CD14-positive monocyte (primary cell): ENCODE results near the gene SRGAP1. TPM values are rescaled to one million over a fixed set of nuclear protein-coding genes. Genes with fewer than 3 reads are reported as not detected.
"Not testable (repeated sequence)": the region's sequence is repeated elsewhere in the genome, so short reads cannot be mapped to it uniquely, and the experiment has no call there.

Experiments used
- DNase-seq, 3 donors: peaks; one replicate each; pipeline ENCODE4 v3.0.0-alpha.2; 2011 to 2022
- H2AFZ ChIP-seq: 2 replicates; pipeline ENCODE4 v1.6.0; 2012; ENCODE audit warnings: mild to moderate bottlenecking, low read depth, low read length, inconsistent platforms; ENCODE audit not compliant: insufficient read depth, poor library complexity, severe bottlenecking
- H3K27ac ChIP-seq, 2 donors: 1 replicate in 1 of 2; 2 replicates in 1 of 2; pipeline ENCODE4 v1.5.1; 2012 to 2013; ENCODE audit warnings: low read length in 2 of 2, control low read depth in 1 of 2, inconsistent platforms in 1 of 2, low read depth in 1 of 2, mild to moderate bottlenecking in 1 of 2
- H3K27me3 ChIP-seq, 2 donors: one replicate each; pipeline versions ENCODE4 v1.6.0 to v1.6.1; 2011 to 2013; ENCODE audit warnings: low read length in 2 of 2; ENCODE audit not compliant: control insufficient read depth in 2 of 2, insufficient read depth in 2 of 2
- H3K36me3 ChIP-seq, 2 donors: replicated peaks in 1 of 2; 1 replicate in 1 of 2; 2 replicates in 1 of 2; pipeline versions ENCODE4 v1.5.1 to v1.6.1; 2012 to 2013; ENCODE audit warnings: low read length in 2 of 2, control low read depth in 1 of 2, inconsistent platforms in 1 of 2, mild to moderate bottlenecking in 1 of 2; ENCODE audit not compliant: insufficient read depth in 2 of 2, control insufficient read depth in 1 of 2
- H3K4me1 ChIP-seq, 2 donors: 1 replicate in 1 of 2; 2 replicates in 1 of 2; pipeline versions ENCODE4 v1.5.1 to v1.6.1; 2012 to 2013; ENCODE audit warnings: low read length in 2 of 2, control low read depth in 1 of 2, inconsistent platforms in 1 of 2, mild to moderate bottlenecking in 1 of 2, moderate library complexity in 1 of 2; ENCODE audit not compliant: insufficient read depth in 2 of 2, control insufficient read depth in 1 of 2
- H3K4me2 ChIP-seq: replicated peaks from 2 replicates; pipeline ENCODE3; 2012; ENCODE audit warnings: low read length, moderate library complexity, mild to moderate bottlenecking; ENCODE audit not compliant: poor library complexity, severe bottlenecking; ENCODE audit errors: extremely low read depth
- H3K4me3 ChIP-seq, 3 experiments: fragments of 200-600 bp in 1 of 3; sonication (generic) in 1 of 3; replicated peaks in 1 of 3; 1 replicate in 2 of 3; 2 replicates in 1 of 3; pipeline ENCODE4 v1.5.1; 2011 to 2013; ENCODE audit warnings: low read length in 3 of 3, mild to moderate bottlenecking in 3 of 3, control low read depth in 2 of 3, low read depth in 2 of 3, inconsistent platforms in 1 of 3, moderate library complexity in 1 of 3
- H3K79me2 ChIP-seq: 2 replicates; pipeline ENCODE4 v1.6.0; 2012; ENCODE audit warnings: mild to moderate bottlenecking, control low read depth, inconsistent platforms, low read length, moderate library complexity; ENCODE audit not compliant: insufficient read depth
- H3K9ac ChIP-seq: 2 replicates; pipeline ENCODE4 v1.6.0; 2017; ENCODE audit warnings: low read length, mild to moderate bottlenecking; ENCODE audit not compliant: insufficient read depth, poor library complexity, severe bottlenecking
- H3K9me3 ChIP-seq, 2 donors: replicated peaks in 1 of 2; 1 replicate in 1 of 2; 2 replicates in 1 of 2; pipeline versions ENCODE4 v1.5.1 to v1.6.1; 2012 to 2013; ENCODE audit warnings: low read length in 2 of 2, control low read depth in 1 of 2; ENCODE audit not compliant: control insufficient read depth in 1 of 2, insufficient read depth in 1 of 2
- H4K20me1 ChIP-seq: 2 replicates; pipeline ENCODE4 v1.6.0; 2012; ENCODE audit warnings: mild to moderate bottlenecking, low read length, control low read depth, moderate library complexity; ENCODE audit not compliant: insufficient read depth
- H3K27ac Mint-ChIP-seq, 7 donors: one replicate each; pipeline ENCODE4 v1.8.0; 2020; ENCODE audit warnings: mild to moderate bottlenecking in 7 of 7, mixed read lengths in 7 of 7, moderate library complexity in 6 of 7, inconsistent platforms in 2 of 7
- H3K27me3 Mint-ChIP-seq, 3 donors: one replicate each; pipeline ENCODE4 v1.8.0; 2021 to 2022; ENCODE audit warnings: low read depth in 3 of 3, mild to moderate bottlenecking in 3 of 3, mixed read lengths in 3 of 3, moderate library complexity in 3 of 3, inconsistent platforms in 1 of 3
- H3K36me3 Mint-ChIP-seq, 2 donors: one replicate each; pipeline ENCODE4 v1.8.0; 2020; ENCODE audit warnings: mixed read lengths in 2 of 2, inconsistent platforms in 1 of 2, mild to moderate bottlenecking in 1 of 2
- H3K4me1 Mint-ChIP-seq: one replicate; pipeline ENCODE4 v1.8.0; 2020; ENCODE audit warnings: mild to moderate bottlenecking, mixed read lengths
- H3K4me3 Mint-ChIP-seq, 2 donors: one replicate each; pipeline ENCODE4 v1.8.0; 2020; ENCODE audit warnings: mild to moderate bottlenecking in 2 of 2, mixed read lengths in 2 of 2, moderate library complexity in 1 of 2
- H3K9me3 Mint-ChIP-seq, 7 donors: one replicate each; pipeline ENCODE4 v1.8.0; 2020 to 2022; ENCODE audit warnings: mixed read lengths in 7 of 7, mild to moderate bottlenecking in 6 of 7, moderate library complexity in 6 of 7, inconsistent platforms in 2 of 7
- CTCF ChIP-seq: fragments of 200-600 bp; IDR thresholded peaks from one replicate; pipeline ENCODE4 v1.8.0; 2022; ENCODE audit warnings: antibody characterized with exemption, mild to moderate bottlenecking
- WGBS: methylation state at CpG from one replicate; pipeline ENCODE4 v1.1.5; 2013; ENCODE audit warnings: missing lambda C conversion rate; ENCODE audit not compliant: insufficient coverage; 5-methylcytosine and 5-hydroxymethylcytosine counted together
- intact Hi-C, 2 donors: fragments of 100-400 bp; cut with micrococcal nuclease; formaldehyde crosslinking; loops; one replicate each; pipeline versions ENCODE4 v1.15.0 to v1.15.1; 2023
- polyA plus RNA-seq, 3 donors: library from polyadenylated mRNA; depleted of rRNA in 1 of 3; unstranded in 2 of 3; stranded (reverse) in 1 of 3; fragments of 300-500 nt in 2 of 3; fragments of >200 nt in 1 of 3; fragmentation: Illumina TruSeq in 2 of 3; gene quantifications; 1 replicate in 2 of 3; 2 replicates in 1 of 3; pipeline ENCODE4 v1.2.3, GENCODE V29; 2012 to 2021

The SRGAP1 gene
- polyA plus RNA-seq, 3 donors, result 0.05 to 0.52 (median 0.07) TPM

DNA sequence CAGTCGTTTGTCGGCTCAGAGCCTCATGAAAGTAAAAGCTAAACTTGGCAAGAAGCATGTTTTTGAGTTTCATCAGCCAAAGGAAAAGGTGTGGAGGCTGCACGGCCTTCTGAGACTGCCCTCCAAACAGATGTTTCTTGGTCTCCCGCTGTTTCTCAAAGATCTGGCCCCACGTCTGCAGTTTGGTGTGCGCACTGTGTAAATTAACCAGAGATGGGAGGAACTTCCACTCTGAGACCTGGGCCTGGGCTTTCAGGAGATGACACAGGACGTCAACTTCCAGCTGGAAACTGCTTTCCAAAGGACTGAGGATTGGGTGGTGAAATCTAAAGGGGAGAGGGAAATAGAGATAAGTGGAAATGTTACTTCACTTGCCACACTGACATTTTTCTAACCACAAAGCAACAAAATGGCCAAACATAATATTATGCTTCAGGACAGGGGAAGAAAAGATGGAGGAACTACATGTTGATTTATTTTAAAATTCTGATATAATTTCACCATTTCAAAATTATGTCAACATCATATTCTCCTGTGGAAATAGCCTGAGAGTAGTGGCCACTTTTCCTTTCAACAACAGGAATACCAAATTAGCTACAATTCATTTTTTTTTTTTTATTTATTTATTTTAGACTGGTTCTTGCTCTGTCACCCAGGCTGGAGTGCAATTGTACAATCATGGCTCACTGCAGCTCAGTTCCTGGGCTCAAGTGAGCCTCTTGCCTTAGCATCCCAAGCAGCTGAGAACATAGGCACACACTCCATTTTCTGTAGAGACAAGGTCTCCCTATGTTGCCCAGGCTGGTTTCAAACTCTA lies 350.0 kb downstream of the SRGAP1 start:
- peaks cover 16 to 22% of the 10 kb centered on the region in 2 donors for H3K36me3 Mint-ChIP-seq
- H3K4me1 Mint-ChIP-seq, result peaks cover 2% of the 10 kb centered on the region
- no peaks in the 10 kb centered on the region for H3K4me1 ChIP-seq
- no peak overlapping the region for H3K9ac ChIP-seq
- no peaks in the 10 kb centered on the region for H3K27me3 ChIP-seq
- no peak overlapping the region for H2AFZ ChIP-seq
- H3K27ac Mint-ChIP-seq, result peak overlapping the region in 3 of 7 donors; percentile 31 to 44 (median 32)
- no peak overlapping the region for H3K4me3 Mint-ChIP-seq
- H3K36me3 ChIP-seq, result peaks cover 3 to 13% of the 10 kb centered on the region in 2 donors
- no peak overlapping the region for H3K4me3 ChIP-seq
- DNase-seq, result no peak
- intact Hi-C loops, result no loop called here
- H3K27me3 Mint-ChIP-seq, result peaks cover 0 to 3% (median 0%) of the 10 kb centered on the region in 3 donors
- no peaks in the 10 kb centered on the region for H3K79me2 ChIP-seq
- H3K27ac ChIP-seq, result no peak overlapping the region
- no peaks in the 10 kb centered on the region for H3K9me3 Mint-ChIP-seq
- H4K20me1 ChIP-seq, result no peaks in the 10 kb centered on the region
- H3K4me2 ChIP-seq, result no peak overlapping the region
- WGBS, result 87% methylated on average over 6 of the region's 7 CpGs
- TF ChIP-seq CTCF, result no peak
- no peaks in the 10 kb centered on the region for H3K9me3 ChIP-seq

DNA sequence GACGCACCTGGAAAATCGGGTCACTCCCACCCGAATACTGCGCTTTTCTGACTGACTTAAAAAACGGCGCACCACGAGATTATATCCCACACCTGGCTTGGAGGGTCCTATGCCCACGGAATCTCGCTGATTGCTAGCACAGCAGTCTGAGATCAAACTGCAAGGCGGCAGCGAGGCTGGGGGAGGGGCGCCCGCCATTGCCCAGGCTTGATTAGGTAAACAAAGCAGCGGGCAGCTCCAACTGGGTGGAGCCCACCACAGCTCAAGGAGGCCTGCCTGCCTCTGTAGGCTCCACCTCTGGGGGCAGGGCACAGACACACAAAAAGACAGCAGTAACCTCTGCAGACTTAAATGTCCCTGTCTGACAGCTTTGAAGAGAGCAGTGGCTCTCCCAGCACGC lies 351.3 kb downstream of the SRGAP1 start:
- H3K9me3 Mint-ChIP-seq, H3K9me3 ChIP-seq, H3K27me3 Mint-ChIP-seq, intact Hi-C loops, H3K4me3 Mint-ChIP-seq, H3K79me2 ChIP-seq, H3K4me1 Mint-ChIP-seq, H3K27ac ChIP-seq, DNase-seq, H3K9ac ChIP-seq, H3K4me3 ChIP-seq, H3K4me2 ChIP-seq, H2AFZ ChIP-seq, H3K4me1 ChIP-seq, H3K27ac Mint-ChIP-seq, H3K27me3 ChIP-seq, H4K20me1 ChIP-seq: not testable (repeated sequence)
- WGBS, result no CpG with 5 or more reads among the region's 15 CpGs
- H3K36me3 ChIP-seq, result peaks cover 3 to 13% of the 10 kb centered on the region in 2 donors
- H3K36me3 Mint-ChIP-seq, result peaks cover 16 to 22% of the 10 kb centered on the region in 2 donors
